ENCODE results near the gene NCOA1.
A peak's percentile ranks its signal among the peaks of the same experiment; 100 is the strongest.
"Not testable (repeated sequence)": the region's sequence is repeated elsewhere in the genome, so short reads cannot be mapped to it uniquely, and the experiment has no call there.

NCOA1 gene

GRCh38 chr2:24800487-24800886 lies 309.4 kb downstream of the NCOA1 start:
- not testable (repeated sequence) for ATAC-seq

GRCh38 chr2:24805811-24806660 lies 315.0 kb downstream of the NCOA1 start:
- ATAC-seq, result peak in 1 of 2 donors; percentile 30

- ATAC-seq, result no peak
Measured at GRCh38 chr2:24806661-24807036, 315.6 kb downstream of the NCOA1 start.

- ATAC-seq, result no peak
Measured at GRCh38 chr2:24809316-24810007, 318.4 kb downstream of the NCOA1 start.

- no peak for ATAC-seq
Measured at GRCh38 chr2:24813691-24814137, 322.7 kb downstream of the NCOA1 start.

GRCh38 chr2:24814516-24814915 lies 323.5 kb downstream of the NCOA1 start:
- no peak for ATAC-seq

- no peak for ATAC-seq
Measured at GRCh38 chr2:24815171-24815570, 324.1 kb downstream of the NCOA1 start.

GRCh38 chr2:24816404-24816803 lies 325.4 kb downstream of the NCOA1 start:
- no peak for ATAC-seq

GRCh38 chr2:24816884-24817283 lies 325.8 kb downstream of the NCOA1 start:
- no peak for ATAC-seq

- ATAC-seq, result peak; percentile 70 to 77
Measured at GRCh38 chr2:24818721-24819167, 327.7 kb downstream of the NCOA1 start.

GRCh38 chr2:24819442-24820174 lies 328.6 kb downstream of the NCOA1 start:
- ATAC-seq, result no peak

GRCh38 chr2:24820175-24820513 lies 329.1 kb downstream of the NCOA1 start:
- no peak for ATAC-seq
